HUES48 (cell line): Measurements from ENCODE around the gene IGDCC3.

Experiments used
- H3K27ac ChIP-seq: one replicate; pipeline ENCODE4 v1.7.0; 2013; ENCODE audit warnings: low read depth, low read length, inconsistent platforms
- H3K27me3 ChIP-seq: 2 replicates; pipeline ENCODE4 v1.6.1; 2013; ENCODE audit warnings: mild to moderate bottlenecking, low read length; ENCODE audit not compliant: control insufficient read depth, insufficient read depth
- H3K36me3 ChIP-seq: 2 replicates; pipeline ENCODE4 v1.6.1; 2013; ENCODE audit warnings: low read length; ENCODE audit not compliant: control insufficient read depth, insufficient read depth
- H3K4me1 ChIP-seq: 2 replicates; pipeline ENCODE4 v1.6.1; 2013; ENCODE audit warnings: mild to moderate bottlenecking, low read length; ENCODE audit not compliant: control insufficient read depth, insufficient read depth
- H3K4me3 ChIP-seq: 2 replicates; pipeline ENCODE4 v1.5.1; 2013; ENCODE audit warnings: mild to moderate bottlenecking, low read depth, low read length
- H3K9ac ChIP-seq: 2 replicates; pipeline ENCODE4 v1.6.1; 2013; ENCODE audit warnings: mild to moderate bottlenecking, low read depth, low read length, moderate library complexity
- H3K9me3 ChIP-seq: 2 replicates; pipeline ENCODE4 v1.6.1; 2013; ENCODE audit warnings: low read length; ENCODE audit not compliant: control insufficient read depth, insufficient read depth

The IGDCC3 gene

GRCh38 chr15:65339920-65340319, 37.9 kb downstream of the IGDCC3 start:
- no peak overlapping the region for H3K9ac ChIP-seq
- no peaks in the 10 kb centered on the region for H3K9me3 ChIP-seq
- H3K27me3 ChIP-seq = no peaks in the 10 kb centered on the region; the same call in 1 of the 2 replicates
- H3K4me1 ChIP-seq = peaks cover 40% of the 10 kb centered on the region
- peak overlapping the region; percentile 18 for H3K27ac ChIP-seq
- no peaks in the 10 kb centered on the region for H3K36me3 ChIP-seq
- H3K4me3 ChIP-seq = no peak overlapping the region

- no peaks in the 10 kb centered on the region for H3K9me3 ChIP-seq
- no peak overlapping the region for H3K4me3 ChIP-seq
- H3K27ac ChIP-seq = no peak overlapping the region
- no peaks in the 10 kb centered on the region for H3K36me3 ChIP-seq
- peaks cover 45% of the 10 kb centered on the region for H3K4me1 ChIP-seq
- no peak overlapping the region for H3K9ac ChIP-seq
- no peaks in the 10 kb centered on the region; the same call in 1 of the 2 replicates for H3K27me3 ChIP-seq
Measured at GRCh38 chr15:65339416-65339815, 38.4 kb downstream of the IGDCC3 start.

- Histone ChIP-seq H3K27ac (no peak overlapping the region), H3K36me3 (no peaks in the 10 kb centered on the region), H3K9me3 (no peaks in the 10 kb centered on the region), H3K27me3 (no peaks in the 10 kb centered on the region; the same call in 1 of the 2 replicates), H3K4me1 (peaks cover 51% of the 10 kb centered on the region), H3K4me3 (no peak overlapping the region), H3K9ac (no peak overlapping the region)
Measured at GRCh38 chr15:65338823-65339222, 39.0 kb downstream of the IGDCC3 start.

GRCh38 chr15:65338366-65338765, 39.4 kb downstream of the IGDCC3 start:
- Histone ChIP-seq H3K9me3 (no peaks in the 10 kb centered on the region), H3K27me3 (no peaks in the 10 kb centered on the region; the same call in 1 of the 2 replicates), H3K36me3 (no peaks in the 10 kb centered on the region), H3K4me3 (no peak overlapping the region), H3K4me1 (peaks cover 56% of the 10 kb centered on the region), H3K9ac (no peak overlapping the region), H3K27ac (no peak overlapping the region)

- Histone ChIP-seq H3K27me3 (no peaks in the 10 kb centered on the region; the same call in 1 of the 2 replicates), H3K9ac (no peak overlapping the region), H3K27ac (no peak overlapping the region), H3K9me3 (no peaks in the 10 kb centered on the region), H3K36me3 (no peaks in the 10 kb centered on the region), H3K4me1 (peaks cover 57% of the 10 kb centered on the region), H3K4me3 (no peak overlapping the region)
Measured at GRCh38 chr15:65337436-65338070, 40.2 kb downstream of the IGDCC3 start.

- H3K9ac ChIP-seq = no peak overlapping the region
- peaks cover 57% of the 10 kb centered on the region for H3K4me1 ChIP-seq
- no peak overlapping the region for H3K4me3 ChIP-seq
- no peaks in the 10 kb centered on the region; the same call in 1 of the 2 replicates for H3K27me3 ChIP-seq
- no peak overlapping the region for H3K27ac ChIP-seq
- H3K36me3 ChIP-seq = no peaks in the 10 kb centered on the region
- H3K9me3 ChIP-seq = no peaks in the 10 kb centered on the region
Measured at GRCh38 chr15:65336493-65337435, 41.0 kb downstream of the IGDCC3 start.

GRCh38 chr15:65335278-65336055, 42.3 kb downstream of the IGDCC3 start:
- Histone ChIP-seq H3K27me3 (no peaks in the 10 kb centered on the region; the same call in 1 of the 2 replicates), H3K27ac (no peak overlapping the region), H3K9me3 (no peaks in the 10 kb centered on the region), H3K9ac (no peak overlapping the region), H3K4me3 (no peak overlapping the region), H3K36me3 (no peaks in the 10 kb centered on the region; the same call in 1 of the 2 replicates), H3K4me1 (peaks cover 57% of the 10 kb centered on the region)

GRCh38 chr15:65334586-65335231, 43.1 kb downstream of the IGDCC3 start:
- Histone ChIP-seq H3K27ac (no peak overlapping the region), H3K36me3 (no peaks in the 10 kb centered on the region; the same call in 1 of the 2 replicates), H3K4me1 (peaks cover 51% of the 10 kb centered on the region), H3K9ac (no peak overlapping the region), H3K27me3 (no peaks in the 10 kb centered on the region; the same call in 1 of the 2 replicates), H3K9me3 (no peaks in the 10 kb centered on the region), H3K4me3 (no peak overlapping the region)

GRCh38 chr15:65333856-65334255, 43.9 kb downstream of the IGDCC3 start:
- no peaks in the 10 kb centered on the region; the same call in 1 of the 2 replicates for H3K27me3 ChIP-seq
- no peak overlapping the region for H3K9ac ChIP-seq
- peaks cover 48% of the 10 kb centered on the region for H3K4me1 ChIP-seq

GRCh38 chr15:65333148-65333820, 44.5 kb downstream of the IGDCC3 start:
- Histone ChIP-seq H3K9ac (no peak overlapping the region), H3K27me3 (no peaks in the 10 kb centered on the region; the same call in 1 of the 2 replicates), H3K4me3 (no peak overlapping the region), H3K4me1 (peaks cover 43% of the 10 kb centered on the region), H3K9me3 (no peaks in the 10 kb centered on the region), H3K27ac (no peak overlapping the region), H3K36me3 (no peaks in the 10 kb centered on the region; the same call in 1 of the 2 replicates)

More at GRCh38 chr15:65333856-65334255, 43.9 kb downstream of the IGDCC3 start:
- Histone ChIP-seq H3K27ac (no peak overlapping the region), H3K4me3 (no peak overlapping the region), H3K36me3 (no peaks in the 10 kb centered on the region; the same call in 1 of the 2 replicates), H3K9me3 (no peaks in the 10 kb centered on the region)
